CD14-positive monocyte (primary cell): ENCODE measurements around the gene IL12RB1. TPM values are rescaled to one million over a fixed set of nuclear protein-coding genes. Genes with fewer than 3 reads are reported as not detected.

Experiments
- DNase-seq, 3 donors: peaks; one replicate each; pipeline ENCODE4 v3.0.0-alpha.2; 2011 to 2022
- H2AFZ ChIP-seq: 2 replicates; pipeline ENCODE4 v1.6.0; 2012; ENCODE audit warnings: mild to moderate bottlenecking, low read depth, low read length, inconsistent platforms; ENCODE audit not compliant: insufficient read depth, poor library complexity, severe bottlenecking
- H3K27ac ChIP-seq, 2 donors: 1 replicate in 1 of 2; 2 replicates in 1 of 2; pipeline ENCODE4 v1.5.1; 2012 to 2013; ENCODE audit warnings: low read length in 2 of 2, control low read depth in 1 of 2, inconsistent platforms in 1 of 2, low read depth in 1 of 2, mild to moderate bottlenecking in 1 of 2
- H3K27me3 ChIP-seq, 2 donors: one replicate each; pipeline versions ENCODE4 v1.6.0 to v1.6.1; 2011 to 2013; ENCODE audit warnings: low read length in 2 of 2; ENCODE audit not compliant: control insufficient read depth in 2 of 2, insufficient read depth in 2 of 2
- H3K36me3 ChIP-seq, 2 donors: replicated peaks in 1 of 2; 1 replicate in 1 of 2; 2 replicates in 1 of 2; pipeline versions ENCODE4 v1.5.1 to v1.6.1; 2012 to 2013; ENCODE audit warnings: low read length in 2 of 2, control low read depth in 1 of 2, inconsistent platforms in 1 of 2, mild to moderate bottlenecking in 1 of 2; ENCODE audit not compliant: insufficient read depth in 2 of 2, control insufficient read depth in 1 of 2
- H3K4me1 ChIP-seq, 2 donors: 1 replicate in 1 of 2; 2 replicates in 1 of 2; pipeline versions ENCODE4 v1.5.1 to v1.6.1; 2012 to 2013; ENCODE audit warnings: low read length in 2 of 2, control low read depth in 1 of 2, inconsistent platforms in 1 of 2, mild to moderate bottlenecking in 1 of 2, moderate library complexity in 1 of 2; ENCODE audit not compliant: insufficient read depth in 2 of 2, control insufficient read depth in 1 of 2
- H3K4me2 ChIP-seq: replicated peaks from 2 replicates; pipeline ENCODE3; 2012; ENCODE audit warnings: low read length, moderate library complexity, mild to moderate bottlenecking; ENCODE audit not compliant: poor library complexity, severe bottlenecking; ENCODE audit errors: extremely low read depth
- H3K4me3 ChIP-seq, 3 experiments: fragments of 200-600 bp in 1 of 3; sonication (generic) in 1 of 3; replicated peaks in 1 of 3; 1 replicate in 2 of 3; 2 replicates in 1 of 3; pipeline ENCODE4 v1.5.1; 2011 to 2013; ENCODE audit warnings: low read length in 3 of 3, mild to moderate bottlenecking in 3 of 3, control low read depth in 2 of 3, low read depth in 2 of 3, inconsistent platforms in 1 of 3, moderate library complexity in 1 of 3
- H3K79me2 ChIP-seq: 2 replicates; pipeline ENCODE4 v1.6.0; 2012; ENCODE audit warnings: mild to moderate bottlenecking, control low read depth, inconsistent platforms, low read length, moderate library complexity; ENCODE audit not compliant: insufficient read depth
- H3K9ac ChIP-seq: 2 replicates; pipeline ENCODE4 v1.6.0; 2017; ENCODE audit warnings: low read length, mild to moderate bottlenecking; ENCODE audit not compliant: insufficient read depth, poor library complexity, severe bottlenecking
- H3K9me3 ChIP-seq, 2 donors: replicated peaks in 1 of 2; 1 replicate in 1 of 2; 2 replicates in 1 of 2; pipeline versions ENCODE4 v1.5.1 to v1.6.1; 2012 to 2013; ENCODE audit warnings: low read length in 2 of 2, control low read depth in 1 of 2; ENCODE audit not compliant: control insufficient read depth in 1 of 2, insufficient read depth in 1 of 2
- H4K20me1 ChIP-seq: 2 replicates; pipeline ENCODE4 v1.6.0; 2012; ENCODE audit warnings: mild to moderate bottlenecking, low read length, control low read depth, moderate library complexity; ENCODE audit not compliant: insufficient read depth
- H3K27ac Mint-ChIP-seq, 7 donors: one replicate each; pipeline ENCODE4 v1.8.0; 2020; ENCODE audit warnings: mild to moderate bottlenecking in 7 of 7, mixed read lengths in 7 of 7, moderate library complexity in 6 of 7, inconsistent platforms in 2 of 7
- H3K27me3 Mint-ChIP-seq, 3 donors: one replicate each; pipeline ENCODE4 v1.8.0; 2021 to 2022; ENCODE audit warnings: low read depth in 3 of 3, mild to moderate bottlenecking in 3 of 3, mixed read lengths in 3 of 3, moderate library complexity in 3 of 3, inconsistent platforms in 1 of 3
- H3K36me3 Mint-ChIP-seq, 2 donors: one replicate each; pipeline ENCODE4 v1.8.0; 2020; ENCODE audit warnings: mixed read lengths in 2 of 2, inconsistent platforms in 1 of 2, mild to moderate bottlenecking in 1 of 2
- H3K4me1 Mint-ChIP-seq: one replicate; pipeline ENCODE4 v1.8.0; 2020; ENCODE audit warnings: mild to moderate bottlenecking, mixed read lengths
- H3K4me3 Mint-ChIP-seq, 2 donors: one replicate each; pipeline ENCODE4 v1.8.0; 2020; ENCODE audit warnings: mild to moderate bottlenecking in 2 of 2, mixed read lengths in 2 of 2, moderate library complexity in 1 of 2
- H3K9me3 Mint-ChIP-seq, 7 donors: one replicate each; pipeline ENCODE4 v1.8.0; 2020 to 2022; ENCODE audit warnings: mixed read lengths in 7 of 7, mild to moderate bottlenecking in 6 of 7, moderate library complexity in 6 of 7, inconsistent platforms in 2 of 7
- WGBS: methylation state at CpG from one replicate; pipeline ENCODE4 v1.1.5; 2013; ENCODE audit warnings: missing lambda C conversion rate; ENCODE audit not compliant: insufficient coverage; 5-methylcytosine and 5-hydroxymethylcytosine counted together
- intact Hi-C, 2 donors: fragments of 100-400 bp; cut with micrococcal nuclease; formaldehyde crosslinking; loops; one replicate each; pipeline versions ENCODE4 v1.15.0 to v1.15.1; 2023
- polyA plus RNA-seq, 3 donors: library from polyadenylated mRNA; depleted of rRNA in 1 of 3; unstranded in 2 of 3; stranded (reverse) in 1 of 3; fragments of 300-500 nt in 2 of 3; fragments of >200 nt in 1 of 3; fragmentation: Illumina TruSeq in 2 of 3; gene quantifications; 1 replicate in 2 of 3; 2 replicates in 1 of 3; pipeline ENCODE4 v1.2.3, GENCODE V29; 2012 to 2021
- TF ChIP-seq, protein P1 (sequence below): fragments of 200-600 bp; IDR thresholded peaks from one replicate; pipeline ENCODE4 v1.8.0; 2022; ENCODE audit warnings: antibody characterized with exemption, mild to moderate bottlenecking

The IL12RB1 gene
- polyA plus RNA-seq, 3 donors = 7.8 to 17.5 (median 7.9) TPM

DNA sequence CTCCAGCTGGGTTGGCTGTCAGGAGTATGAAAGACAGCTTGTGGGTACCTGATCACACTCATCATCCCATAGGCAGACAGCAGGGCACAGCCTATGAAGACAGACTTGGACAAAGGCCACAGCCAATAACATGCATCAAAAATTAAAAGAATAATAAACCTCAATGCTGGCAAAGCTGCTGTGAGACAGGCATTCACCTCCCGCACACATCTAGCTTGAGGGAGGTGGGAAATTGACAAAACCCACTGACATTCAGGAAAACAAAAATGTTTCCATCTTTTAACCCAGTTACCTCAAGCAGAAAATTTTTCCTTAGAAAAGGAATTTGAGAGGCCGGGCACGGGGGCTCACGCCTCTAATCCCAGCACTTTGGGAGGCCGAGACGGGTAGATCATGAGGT is 14.4 kb downstream of the IL12RB1 start:
- Histone ChIP-seq H3K4me3 (no peak overlapping the region), H4K20me1 (no peaks in the 10 kb centered on the region), H3K36me3 (peaks cover 5 to 23% of the 10 kb centered on the region in 2 donors), H2AFZ (no peak overlapping the region), H3K79me2 (no peaks in the 10 kb centered on the region), H3K4me1 (no peaks in the 10 kb centered on the region), H3K4me2 (no peak overlapping the region), H3K9ac (no peak overlapping the region), H3K27me3 (no peaks in the 10 kb centered on the region), H3K27ac (no peak overlapping the region), H3K9me3 (no peaks in the 10 kb centered on the region)
- peaks cover 37 to 47% of the 10 kb centered on the region in 2 donors for H3K36me3 Mint-ChIP-seq
- TF ChIP-seq, protein P1, sequence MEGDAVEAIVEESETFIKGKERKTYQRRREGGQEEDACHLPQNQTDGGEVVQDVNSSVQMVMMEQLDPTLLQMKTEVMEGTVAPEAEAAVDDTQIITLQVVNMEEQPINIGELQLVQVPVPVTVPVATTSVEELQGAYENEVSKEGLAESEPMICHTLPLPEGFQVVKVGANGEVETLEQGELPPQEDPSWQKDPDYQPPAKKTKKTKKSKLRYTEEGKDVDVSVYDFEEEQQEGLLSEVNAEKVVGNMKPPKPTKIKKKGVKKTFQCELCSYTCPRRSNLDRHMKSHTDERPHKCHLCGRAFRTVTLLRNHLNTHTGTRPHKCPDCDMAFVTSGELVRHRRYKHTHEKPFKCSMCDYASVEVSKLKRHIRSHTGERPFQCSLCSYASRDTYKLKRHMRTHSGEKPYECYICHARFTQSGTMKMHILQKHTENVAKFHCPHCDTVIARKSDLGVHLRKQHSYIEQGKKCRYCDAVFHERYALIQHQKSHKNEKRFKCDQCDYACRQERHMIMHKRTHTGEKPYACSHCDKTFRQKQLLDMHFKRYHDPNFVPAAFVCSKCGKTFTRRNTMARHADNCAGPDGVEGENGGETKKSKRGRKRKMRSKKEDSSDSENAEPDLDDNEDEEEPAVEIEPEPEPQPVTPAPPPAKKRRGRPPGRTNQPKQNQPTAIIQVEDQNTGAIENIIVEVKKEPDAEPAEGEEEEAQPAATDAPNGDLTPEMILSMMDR = no peak
- DNase-seq = no peak
- no peaks in the 10 kb centered on the region for H3K4me1 Mint-ChIP-seq
- peaks cover 0 to 2% (median 0%) of the 10 kb centered on the region in 7 donors for H3K9me3 Mint-ChIP-seq
- peaks cover 0 to 6% (median 3%) of the 10 kb centered on the region in 3 donors for H3K27me3 Mint-ChIP-seq
- intact Hi-C loops = no loop called here
- H3K4me3 Mint-ChIP-seq = no peak overlapping the region
- no CpG with 5 or more reads among the region's 6 CpGs for WGBS
- no peak overlapping the region for H3K27ac Mint-ChIP-seq

GRCh38 chr19:18070181-18070580 is 16.6 kb downstream of the IL12RB1 start:
- H3K4me1 ChIP-seq = no peaks in the 10 kb centered on the region
- Mint-ChIP-seq H3K36me3 (peaks cover 32 to 35% of the 10 kb centered on the region in 2 donors), H3K4me3 (no peak overlapping the region), H3K9me3 (peaks cover 0 to 2% (median 0%) of the 10 kb centered on the region in 7 donors), H3K27me3 (peaks cover 0 to 5% (median 3%) of the 10 kb centered on the region in 3 donors), H3K27ac (peak overlapping the region in 2 of 7 donors; percentile 46 to 63), H3K4me1 (no peaks in the 10 kb centered on the region)
- no peak overlapping the region for H2AFZ ChIP-seq
- no peaks in the 10 kb centered on the region for H3K27me3 ChIP-seq
- H3K9ac ChIP-seq = no peak overlapping the region
- no peaks in the 10 kb centered on the region for H3K9me3 ChIP-seq
- TF ChIP-seq, protein P1 = no peak
- H3K4me3 ChIP-seq = no peak overlapping the region
- H3K27ac ChIP-seq = no peak overlapping the region
- no peak for DNase-seq
- intact Hi-C loops = no loop called here
- no peaks in the 10 kb centered on the region for H4K20me1 ChIP-seq
- H3K36me3 ChIP-seq = peaks cover 5 to 15% of the 10 kb centered on the region in 2 donors
- no peak overlapping the region for H3K4me2 ChIP-seq
- no peaks in the 10 kb centered on the region for H3K79me2 ChIP-seq
- WGBS = 84% methylated on average over 11 of the region's 11 CpGs
